ENCODE results near the gene PRDX1.

Gene PRDX1

GRCh38 chr1:45550401-45551351 lies 29.0 kb upstream of the PRDX1 start, which contains the start of gene AKR1A1:
Gene AKR1A1, plus strand, starts transcription at chr1:45550826. Its CDS starts 10,969 bp downstream, at chr1:45561795.
- Histone ChIP-seq H3K9me3 (ENCODE audit: control extremely low read depth in 1 of 5, control insufficient read depth in 4 of 5, insufficient read depth in 2 of 5, low read depth in 1 of 5, low read length in 4 of 5) (no peaks in the 10 kb centered on the region), H3K36me3 (ENCODE audit: control insufficient read depth in 4 of 4, insufficient read depth in 4 of 4, low read length in 3 of 4) (peaks cover 2 to 26% (median 12%) of the 10 kb centered on the region in 4 experiments), H3K27ac (ENCODE audit: insufficient read depth in 1 of 2, low read depth in 1 of 2, low read length in 2 of 2, poor library complexity in 1 of 2, severe bottlenecking in 2 of 2) (peak within 1 kb of the TSS; percentile 66 to 85), H3K4me1 (ENCODE audit: control extremely low read depth in 1 of 4, control insufficient read depth in 4 of 4, insufficient read depth in 4 of 4, low read length in 3 of 4) (peaks cover 14 to 41% (median 30%) of the 10 kb centered on the region in 4 experiments), H3K27me3 (replicated peaks in 2 of 5; ENCODE audit: control insufficient read depth in 4 of 5, insufficient read depth in 5 of 5, low read length in 4 of 5) (no peaks in the 10 kb centered on the region), H3K4me3 (ENCODE audit: control insufficient read depth in 1 of 7, extremely low read depth in 1 of 7, insufficient read depth in 4 of 7, low read depth in 2 of 7, low read length in 6 of 7) (peak within 1 kb of the TSS; percentile 84 to 99 (median 91))
- WGBS (ENCODE audit: insufficient coverage) = under 1% methylated on average over 43 of the region's 47 CpGs
- POLR2A ChIA-PET = interaction anchor here (0.6 to 2.7 kb wide), 10 partner anchors 9 to 539 kb away, joined by 3 to 46 read pairs (median 3); partner anchors contain the start of genes PRDX1 and UROD
- CTCF ChIA-PET = interaction anchor here (1.0 to 5.7 kb wide), 7 partner anchors 8 to 247 kb away, joined by 3 to 59 read pairs (median 4); partner anchors contain the start of gene PRDX1
- DNase-seq = peak; percentile 85 to 94 (median 92)

DNA sequence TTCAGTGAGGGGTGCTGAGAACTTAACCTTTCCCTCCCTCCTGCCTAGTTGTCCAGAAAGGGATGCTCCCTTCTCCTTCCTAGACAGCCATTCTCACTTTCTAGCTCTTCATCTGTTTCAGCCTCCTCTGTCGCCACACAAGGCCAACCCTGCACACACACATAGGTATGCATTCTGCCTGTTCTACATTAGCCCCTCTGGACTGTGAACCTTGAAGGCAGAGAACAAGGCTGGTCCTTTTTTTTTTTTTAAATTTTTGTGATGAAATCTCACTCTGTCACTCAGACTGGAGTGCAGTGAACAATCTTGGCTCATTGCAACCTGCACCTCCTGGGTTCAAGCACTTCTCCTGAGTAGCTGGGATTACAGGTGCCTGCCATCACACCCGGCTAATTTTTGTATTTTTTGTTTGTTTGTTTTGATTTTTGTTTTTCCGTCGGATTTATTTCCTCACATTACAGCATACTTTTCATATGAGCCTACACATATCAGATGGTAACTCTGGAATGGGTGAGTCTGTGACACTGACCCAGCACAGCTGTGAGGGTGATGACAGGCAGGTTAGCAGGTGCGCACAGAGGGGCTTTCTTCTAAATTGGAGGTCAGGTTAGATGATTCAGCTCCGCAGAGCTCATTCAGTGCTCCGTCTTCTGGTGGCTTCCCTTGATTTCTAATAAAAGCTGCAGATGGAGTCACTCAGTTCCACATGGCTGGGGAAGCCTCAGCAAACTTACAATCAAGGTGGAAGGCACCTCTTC lies 24.0 kb upstream of the PRDX1 start:
- CTCF ChIA-PET = interaction anchor here (0.8 to 4.7 kb wide), 9 partner anchors 10 to 190 kb away, joined by 3 to 30 read pairs (median 6); no protein-coding TSS in a partner anchor
- peak overlapping the region in 1 of 2 experiments; percentile 28 for H3K27ac ChIP-seq (ENCODE audit: insufficient read depth in 1 of 2, low read depth in 1 of 2, low read length in 2 of 2, poor library complexity in 1 of 2, severe bottlenecking in 2 of 2)
- no peaks in the 10 kb centered on the region for H3K9me3 ChIP-seq (ENCODE audit: control extremely low read depth in 1 of 5, control insufficient read depth in 4 of 5, insufficient read depth in 2 of 5, low read depth in 1 of 5, low read length in 4 of 5)
- POLR2A ChIA-PET = interaction anchor here (0.6 to 5.9 kb wide), 2 partner anchors 14 to 24 kb away, joined by 5 to 53 read pairs; partner anchors contain the start of gene PRDX1
- H3K4me1 ChIP-seq (ENCODE audit: control extremely low read depth in 1 of 4, control insufficient read depth in 4 of 4, insufficient read depth in 4 of 4, low read length in 3 of 4) = peaks cover 30 to 62% (median 50%) of the 10 kb centered on the region in 4 experiments
- no peaks in the 10 kb centered on the region for H3K36me3 ChIP-seq (ENCODE audit: control insufficient read depth in 4 of 4, insufficient read depth in 4 of 4, low read length in 3 of 4)
- DNase-seq = peak in 1 of 3 donors; percentile 10
- H3K4me3 ChIP-seq (ENCODE audit: control insufficient read depth in 1 of 7, extremely low read depth in 1 of 7, insufficient read depth in 4 of 7, low read depth in 2 of 7, low read length in 6 of 7) = peak overlapping the region in 2 of 7 experiments; percentile 22 to 39
- no peaks in the 10 kb centered on the region for H3K27me3 ChIP-seq (replicated peaks in 2 of 5; ENCODE audit: control insufficient read depth in 4 of 5, insufficient read depth in 5 of 5, low read length in 4 of 5)
- WGBS (ENCODE audit: insufficient coverage) = 93% methylated on average over 3 of the region's 7 CpGs

- H3K27ac ChIP-seq (ENCODE audit: insufficient read depth in 1 of 2, low read depth in 1 of 2, low read length in 2 of 2, poor library complexity in 1 of 2, severe bottlenecking in 2 of 2) = peak overlapping the region in 1 of 2 experiments; percentile 28
- POLR2A ChIA-PET = interaction anchor here (1.0 to 5.9 kb wide), 2 partner anchors 24 kb away, joined by 3 to 53 read pairs; partner anchors contain the start of gene PRDX1
- 33% methylated on average over 5 of the region's 6 CpGs for WGBS (ENCODE audit: insufficient coverage)
- no peaks in the 10 kb centered on the region for H3K36me3 ChIP-seq (ENCODE audit: control insufficient read depth in 4 of 4, insufficient read depth in 4 of 4, low read length in 3 of 4)
- CTCF ChIA-PET = interaction anchor here (0.7 to 4.7 kb wide), 12 partner anchors 9 to 189 kb away, joined by 3 to 30 read pairs (median 6); partner anchors contain the start of gene PRDX1
- H3K27me3 ChIP-seq (replicated peaks in 2 of 5; ENCODE audit: control insufficient read depth in 4 of 5, insufficient read depth in 5 of 5, low read length in 4 of 5) = no peaks in the 10 kb centered on the region
- H3K9me3 ChIP-seq (ENCODE audit: control extremely low read depth in 1 of 5, control insufficient read depth in 4 of 5, insufficient read depth in 2 of 5, low read depth in 1 of 5, low read length in 4 of 5) = no peaks in the 10 kb centered on the region
- H3K4me1 ChIP-seq (ENCODE audit: control extremely low read depth in 1 of 4, control insufficient read depth in 4 of 4, insufficient read depth in 4 of 4, low read length in 3 of 4) = peaks cover 30 to 57% (median 45%) of the 10 kb centered on the region in 4 experiments
- peak overlapping the region in 2 of 7 experiments; percentile 38 to 39 for H3K4me3 ChIP-seq (ENCODE audit: control insufficient read depth in 1 of 7, extremely low read depth in 1 of 7, insufficient read depth in 4 of 7, low read depth in 2 of 7, low read length in 6 of 7)
- DNase-seq = peak in 1 of 3 donors; percentile 39
These were observed 23.4 kb upstream of the PRDX1 start for GRCh38 chr1:45545019-45545493.

- H3K36me3 ChIP-seq (ENCODE audit: control insufficient read depth in 4 of 4, insufficient read depth in 4 of 4, low read length in 3 of 4) = no peaks in the 10 kb centered on the region
- no peaks in the 10 kb centered on the region for H3K9me3 ChIP-seq (ENCODE audit: control extremely low read depth in 1 of 5, control insufficient read depth in 4 of 5, insufficient read depth in 2 of 5, low read depth in 1 of 5, low read length in 4 of 5)
- ChIA-PET CTCF (interaction anchor here (0.7 to 4.7 kb wide), 14 partner anchors 8 to 188 kb away, joined by 3 to 30 read pairs (median 5); partner anchors contain the start of gene PRDX1), POLR2A (interaction anchor here (1.0 to 5.9 kb wide), 3 partner anchors 13 to 25 kb away, joined by 3 to 53 read pairs (median 5); partner anchors contain the start of gene PRDX1)
- no peak overlapping the region for H3K27ac ChIP-seq (ENCODE audit: insufficient read depth in 1 of 2, low read depth in 1 of 2, low read length in 2 of 2, poor library complexity in 1 of 2, severe bottlenecking in 2 of 2)
- H3K4me3 ChIP-seq (ENCODE audit: control insufficient read depth in 1 of 7, extremely low read depth in 1 of 7, insufficient read depth in 4 of 7, low read depth in 2 of 7, low read length in 6 of 7) = peak overlapping the region in 3 of 7 experiments; percentile 39 to 54 (median 44)
- H3K4me1 ChIP-seq (ENCODE audit: control extremely low read depth in 1 of 4, control insufficient read depth in 4 of 4, insufficient read depth in 4 of 4, low read length in 3 of 4) = peaks cover 30 to 56% (median 44%) of the 10 kb centered on the region in 4 experiments
- no peak for DNase-seq
- WGBS (ENCODE audit: insufficient coverage) = 90% methylated on average over 2 of the region's 4 CpGs
- H3K27me3 ChIP-seq (replicated peaks in 2 of 5; ENCODE audit: control insufficient read depth in 4 of 5, insufficient read depth in 5 of 5, low read length in 4 of 5) = no peaks in the 10 kb centered on the region
These were observed 22.8 kb upstream of the PRDX1 start for GRCh38 chr1:45544530-45544929.

GRCh38 chr1:45543581-45544417 lies 22.1 kb upstream of the PRDX1 start:
- peak overlapping the region in 6 of 7 experiments; percentile 17 to 64 (median 36) for H3K4me3 ChIP-seq (ENCODE audit: control insufficient read depth in 1 of 7, extremely low read depth in 1 of 7, insufficient read depth in 4 of 7, low read depth in 2 of 7, low read length in 6 of 7)
- CTCF ChIA-PET = interaction anchor here (0.8 to 4.7 kb wide), 13 partner anchors 9 to 188 kb away, joined by 3 to 30 read pairs (median 5); partner anchors contain the start of gene PRDX1
- peaks cover 30 to 54% (median 44%) of the 10 kb centered on the region in 4 experiments for H3K4me1 ChIP-seq (ENCODE audit: control extremely low read depth in 1 of 4, control insufficient read depth in 4 of 4, insufficient read depth in 4 of 4, low read length in 3 of 4)
- H3K9me3 ChIP-seq (ENCODE audit: control extremely low read depth in 1 of 5, control insufficient read depth in 4 of 5, insufficient read depth in 2 of 5, low read depth in 1 of 5, low read length in 4 of 5) = no peaks in the 10 kb centered on the region
- H3K27me3 ChIP-seq (replicated peaks in 2 of 5; ENCODE audit: control insufficient read depth in 4 of 5, insufficient read depth in 5 of 5, low read length in 4 of 5) = no peaks in the 10 kb centered on the region
- DNase-seq = peak; percentile 91 to 98 (median 97)
- no peaks in the 10 kb centered on the region for H3K36me3 ChIP-seq (ENCODE audit: control insufficient read depth in 4 of 4, insufficient read depth in 4 of 4, low read length in 3 of 4)
- POLR2A ChIA-PET = interaction anchor here (0.5 to 5.9 kb wide), 4 partner anchors 14 to 725 kb away, joined by 3 to 53 read pairs (median 4); partner anchors contain the start of gene PRDX1
- WGBS (ENCODE audit: insufficient coverage) = 4% methylated on average over 7 of the region's 8 CpGs
- H3K27ac ChIP-seq (ENCODE audit: insufficient read depth in 1 of 2, low read depth in 1 of 2, low read length in 2 of 2, poor library complexity in 1 of 2, severe bottlenecking in 2 of 2) = peak overlapping the region in 1 of 2 experiments; percentile 57

Data from common myeloid progenitor, CD34-positive (primary cell).